Vagina (tissue), 2 donors: ENCODE data around the gene SORCS2.

Experiments used
- CTCF ChIP-seq, 3 experiments: fragments of 450-650 bp in 2 of 3; fragments of 200-600 bp in 1 of 3; sonication (generic) in 1 of 3; IDR thresholded peaks; one replicate each; pipeline ENCODE4 v1.5.1; 2017 to 2019; ENCODE audit warnings: antibody characterized with exemption in 3 of 3, mild to moderate bottlenecking in 2 of 3, moderate library complexity in 2 of 3
- POLR2A ChIP-seq, 2 donors: fragments of 450-650 bp; IDR thresholded peaks; one replicate each; pipeline ENCODE4 v1.6.1; 2017; ENCODE audit warnings: antibody characterized with exemption in 2 of 2, mild to moderate bottlenecking in 2 of 2, moderate library complexity in 2 of 2

- TF ChIP-seq CTCF (IDR thresholded peaks at IDR 0.05), result no peak
- TF ChIP-seq POLR2A (IDR thresholded peaks at IDR 0.05), result no peak
Measured at GRCh38 chr4:7320206-7320797, 128.0 kb downstream of the SORCS2 start.
